WTC11 (cell line): ENCODE results near the gene CLTA.

Experiments used
- ATF1 ChIP-seq: sonication (generic); formaldehyde crosslinking; IDR thresholded peaks from 2 replicates; pipeline ENCODE4 v1.8.1; 2023; ENCODE audit warnings: mild to moderate bottlenecking, moderate library complexity, missing genetic modification reagents
- CBFB ChIP-seq: sonication (generic); formaldehyde crosslinking; IDR thresholded peaks from 2 replicates; pipeline ENCODE4 v1.8.1; 2022; ENCODE audit warnings: mild to moderate bottlenecking, low read depth, missing genetic modification reagents
- CREB1 ChIP-seq: sonication (generic); formaldehyde crosslinking; IDR thresholded peaks from 2 replicates; pipeline ENCODE4 v1.8.0; 2023; ENCODE audit warnings: mild to moderate bottlenecking, missing genetic modification reagents
- ESRRA ChIP-seq: sonication (generic); formaldehyde crosslinking; IDR thresholded peaks from 2 replicates; pipeline ENCODE4 v1.8.1; 2022; ENCODE audit warnings: mild to moderate bottlenecking, missing genetic modification reagents, borderline replicate concordance
- GABPB1 ChIP-seq: sonication (generic); formaldehyde crosslinking; IDR thresholded peaks from 2 replicates; pipeline ENCODE4 v1.8.1; 2023; ENCODE audit warnings: mild to moderate bottlenecking, missing genetic modification reagents
- HMGA2 ChIP-seq: fragments of 250-450 bp; sonication (Bioruptor Pico); IDR thresholded peaks from 2 replicates; pipeline ENCODE4 v1.4.0; 2021; ENCODE audit warnings: mild to moderate bottlenecking, moderate library complexity
- JUN ChIP-seq: sonication (generic); formaldehyde crosslinking; IDR thresholded peaks from 2 replicates; pipeline ENCODE4 v1.8.0; 2023; ENCODE audit warnings: mild to moderate bottlenecking, missing genetic modification reagents
- NFE2L1 ChIP-seq: sonication (generic); formaldehyde crosslinking; IDR thresholded peaks from 2 replicates; pipeline ENCODE4 v1.8.1; 2023; ENCODE audit warnings: missing genetic modification reagents
- NR3C1 ChIP-seq: sonication (generic); formaldehyde crosslinking; conservative IDR thresholded peaks from 2 replicates; pipeline ENCODE4 v1.8.1; 2023; ENCODE audit warnings: low read depth, mild to moderate bottlenecking, missing genetic modification reagents
- PREB ChIP-seq: sonication (generic); formaldehyde crosslinking; IDR thresholded peaks from 2 replicates; pipeline ENCODE4 v1.8.1; 2022; ENCODE audit warnings: mild to moderate bottlenecking, missing genetic modification reagents, moderate library complexity, borderline replicate concordance
- SP1 ChIP-seq: sonication (generic); formaldehyde crosslinking; conservative IDR thresholded peaks from 2 replicates; pipeline ENCODE4 v1.8.1; 2022; ENCODE audit warnings: missing genetic modification reagents
- ZBTB21 ChIP-seq: sonication (generic); formaldehyde crosslinking; IDR thresholded peaks from 2 replicates; pipeline ENCODE4 v1.8.1; 2023; ENCODE audit warnings: mild to moderate bottlenecking, missing genetic modification reagents, borderline replicate concordance
- ZNF281 ChIP-seq: sonication (generic); formaldehyde crosslinking; IDR thresholded peaks from 2 replicates; pipeline ENCODE4 v1.8.0; 2023; ENCODE audit warnings: mild to moderate bottlenecking, missing genetic modification reagents
- TF ChIP-seq, protein P1 (sequence below): fragments of 200-600 bp; IDR thresholded peaks from 2 replicates; pipeline ENCODE4 v1.8.0; 2022; ENCODE audit warnings: antibody characterized with exemption

DNA sequence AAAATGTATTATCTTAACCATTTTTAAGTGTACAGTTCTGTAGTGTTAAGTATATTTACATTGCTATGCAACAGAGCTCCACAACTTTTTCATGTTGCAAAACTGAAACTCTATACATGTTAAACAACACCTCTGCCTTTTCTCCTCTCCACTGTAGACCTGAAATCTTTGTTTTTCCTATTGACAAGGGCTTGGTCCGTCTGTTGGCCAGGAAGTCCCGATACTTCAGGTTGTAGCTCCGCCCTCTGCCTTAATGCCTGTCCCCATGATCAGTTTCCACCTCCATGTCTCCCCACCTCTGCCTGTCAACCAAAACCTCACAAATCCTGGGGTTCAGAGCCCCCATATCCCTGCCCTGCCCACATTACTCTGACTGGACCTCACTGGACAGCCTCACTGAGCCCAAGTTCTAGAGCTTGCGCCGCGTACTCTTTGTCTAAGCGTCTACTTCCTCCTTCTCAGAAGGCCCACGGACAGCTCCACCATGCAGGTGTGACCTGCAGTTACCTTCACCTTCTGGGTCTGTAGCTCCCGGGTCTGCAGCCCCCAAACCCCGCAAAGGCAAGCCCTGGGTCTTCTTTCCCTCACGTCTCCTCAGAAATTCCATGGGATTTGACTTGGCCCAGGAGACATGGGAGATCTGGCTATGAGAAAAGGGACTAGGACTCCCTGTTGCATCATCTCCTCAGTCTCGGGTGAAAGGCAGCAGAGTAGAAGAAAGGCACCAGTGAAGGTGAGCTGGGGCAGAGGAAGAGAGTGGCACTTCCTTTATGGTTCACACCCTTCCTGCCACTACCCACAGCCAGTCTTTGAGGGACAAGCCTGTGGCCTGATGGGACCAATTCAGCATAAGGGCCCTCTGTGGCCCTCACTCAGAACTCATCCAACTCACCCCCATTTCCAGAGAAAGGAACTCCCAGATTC lies 46.1 kb upstream of the CLTA start:
- TF ChIP-seq, protein P1, sequence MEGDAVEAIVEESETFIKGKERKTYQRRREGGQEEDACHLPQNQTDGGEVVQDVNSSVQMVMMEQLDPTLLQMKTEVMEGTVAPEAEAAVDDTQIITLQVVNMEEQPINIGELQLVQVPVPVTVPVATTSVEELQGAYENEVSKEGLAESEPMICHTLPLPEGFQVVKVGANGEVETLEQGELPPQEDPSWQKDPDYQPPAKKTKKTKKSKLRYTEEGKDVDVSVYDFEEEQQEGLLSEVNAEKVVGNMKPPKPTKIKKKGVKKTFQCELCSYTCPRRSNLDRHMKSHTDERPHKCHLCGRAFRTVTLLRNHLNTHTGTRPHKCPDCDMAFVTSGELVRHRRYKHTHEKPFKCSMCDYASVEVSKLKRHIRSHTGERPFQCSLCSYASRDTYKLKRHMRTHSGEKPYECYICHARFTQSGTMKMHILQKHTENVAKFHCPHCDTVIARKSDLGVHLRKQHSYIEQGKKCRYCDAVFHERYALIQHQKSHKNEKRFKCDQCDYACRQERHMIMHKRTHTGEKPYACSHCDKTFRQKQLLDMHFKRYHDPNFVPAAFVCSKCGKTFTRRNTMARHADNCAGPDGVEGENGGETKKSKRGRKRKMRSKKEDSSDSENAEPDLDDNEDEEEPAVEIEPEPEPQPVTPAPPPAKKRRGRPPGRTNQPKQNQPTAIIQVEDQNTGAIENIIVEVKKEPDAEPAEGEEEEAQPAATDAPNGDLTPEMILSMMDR, result no peak
- TF ChIP-seq ZBTB21 (CRISPR knock-in tag) (no peak), CREB1 (CRISPR knock-in tag) (no peak), CBFB (CRISPR knock-in tag) (no peak), ATF1 (CRISPR knock-in tag) (no peak), NR3C1 (CRISPR knock-in tag) (no peak), HMGA2 (CRISPR knock-in tag) (no peak), NFE2L1 (CRISPR knock-in tag) (no peak), GABPB1 (CRISPR knock-in tag) (no peak), JUN (CRISPR knock-in tag) (no peak), SP1 (no peak), PREB (CRISPR knock-in tag) (no peak), ESRRA (no peak), ZNF281 (no peak)
